GM12878 (cell line): Measurements from ENCODE around the gene ELL. TPM values are rescaled to one million over a fixed set of nuclear protein-coding genes. Genes with fewer than 3 reads are reported as not detected.

Source experiments
- BACH1 ChIP-seq: fragments of 450-650 bp; IDR thresholded peaks from 2 replicates; pipeline ENCODE4 v1.6.1; 2017; ENCODE audit warnings: mild to moderate bottlenecking, borderline replicate concordance
- EP300 ChIP-seq, 2 experiments: fragments of 150-350 bp in 1 of 2; IDR thresholded peaks; 2 replicates each; pipeline ENCODE4 v1.6.1; 2011 to 2012; ENCODE audit warnings: low read depth in 2 of 2, low read length in 2 of 2, borderline replicate concordance in 1 of 2, improper control_type of control experiment in 1 of 2, inconsistent platforms in 1 of 2; ENCODE audit not compliant: control insufficient read depth in 1 of 2
- HDGF ChIP-seq: fragments of 450-650 bp; IDR thresholded peaks from 2 replicates; pipeline ENCODE4 v1.6.1; 2016; ENCODE audit warnings: antibody characterized with exemption
- IKZF1 ChIP-seq: fragments of 450-650 bp; conservative IDR thresholded peaks from 2 replicates; pipeline ENCODE4 v1.6.1; 2017; ENCODE audit warnings: antibody characterized with exemption, mild to moderate bottlenecking
- IKZF2 ChIP-seq, 2 experiments: fragments of 450-650 bp; IDR thresholded peaks; 2 replicates each; pipeline ENCODE4 v1.6.1; 2017; ENCODE audit warnings: mild to moderate bottlenecking in 2 of 2, moderate library complexity in 2 of 2
- IRF3 ChIP-seq: fragments of 450-650 bp; IDR thresholded peaks from 2 replicates; pipeline ENCODE4 v1.6.1; 2014; ENCODE audit warnings: mild to moderate bottlenecking
- MXI1 ChIP-seq: fragments of 150-350 bp; IDR thresholded peaks from 2 replicates; pipeline ENCODE4 v1.6.1; 2011; ENCODE audit warnings: low read depth, mild to moderate bottlenecking, inconsistent platforms, low read length, improper control_type of control experiment
- RUNX3 ChIP-seq: IDR thresholded peaks from 2 replicates; pipeline ENCODE4 v1.6.1; 2012; ENCODE audit warnings: low read length, inconsistent platforms
- SKIL ChIP-seq: fragments of 450-650 bp; IDR thresholded peaks from 2 replicates; pipeline ENCODE4 v1.6.1; 2017; ENCODE audit warnings: mild to moderate bottlenecking, low read depth, inconsistent platforms; ENCODE audit not compliant: poor library complexity, severe bottlenecking
- SMAD1 ChIP-seq: fragments of 450-650 bp; IDR thresholded peaks from 2 replicates; pipeline ENCODE4 v1.6.1; 2018; ENCODE audit warnings: mild to moderate bottlenecking, low read depth; ENCODE audit not compliant: partially characterized antibody
- SMARCA5 ChIP-seq: fragments of 450-650 bp; IDR thresholded peaks from 2 replicates; pipeline ENCODE4 v1.6.1; 2017; ENCODE audit warnings: mild to moderate bottlenecking
- STAT3 ChIP-seq: IDR thresholded peaks from 2 replicates; pipeline ENCODE4 v1.6.1; 2011; ENCODE audit warnings: low read depth, low read length, improper control_type of control experiment
- TARDBP ChIP-seq: IDR thresholded peaks from 2 replicates; pipeline ENCODE4 v1.6.1; 2016; ENCODE audit warnings: borderline replicate concordance
- polyA plus RNA-seq, 11 experiments: library from polyadenylated mRNA; depleted of rRNA in 4 of 11; unstranded in 6 of 11; stranded (reverse) in 5 of 11; fragments of >200 nt; fragmentation: Nextera tagmentation in 4 of 11; fragmentation: Illumina TruSeq in 1 of 11; extraction: Ambion mirVana in 4 of 11; extraction: Trizol in 1 of 11; gene quantifications; 1 replicate in 1 of 11; 2 replicates in 10 of 11; pipeline versions ENCODE4 v1.2.1 to v1.2.3, GENCODE V29; 2011 to 2016; ENCODE audit warnings: inconsistent platforms in 2 of 11, missing spikeins in 2 of 11, low read depth in 1 of 11
- total RNA-seq, 4 experiments: library from RNA; depleted of rRNA in 3 of 4; stranded (reverse); fragments of >200 nt in 3 of 4; fragmentation: Illumina TruSeq in 1 of 4; extraction: Trizol in 1 of 4; gene quantifications; 2 replicates each; pipeline versions ENCODE4 v1.2.1 to v1.2.3, GENCODE V29; 2013 to 2021
- TF ChIP-seq, protein P1 (sequence below): fragments of 450-650 bp; IDR thresholded peaks from 2 replicates; pipeline ENCODE4 v1.6.1; 2017; ENCODE audit warnings: mild to moderate bottlenecking, moderate library complexity

Gene ELL
- total and polyA plus RNA-seq, 10 of the 15 experiments (the other 5 are each of a cell fraction or from before 2014, with no cell fraction given): 0.91 to 25.0 (median 9.1) TPM

GRCh38 chr19:18543814-18544475, 22.1 kb upstream of the ELL start (continued):
- TF ChIP-seq SKIL: peak; percentile 69
- TF ChIP-seq EP300 (IDR thresholded peaks at IDR 0.05; ENCODE audit: borderline replicate concordance in 1 of 2, control insufficient read depth in 1 of 2, low read depth in 2 of 2, low read length in 2 of 2): peak in 1 of 2 experiments; percentile 28; a peak in 1 of 4 replicates
- TF ChIP-seq TARDBP: no peak
- peak; percentile 50; the same call in 1 of the 2 replicates for TF ChIP-seq MXI1
- 0 out of 2 replicates have a peak, but pooled peaks have one; percentile 4 for TF ChIP-seq RUNX3
- TF ChIP-seq HDGF: peak; percentile 58; the same call in 1 of the 2 replicates
- TF ChIP-seq STAT3: 0 out of 2 replicates have a peak, but pooled peaks have one; percentile 40
- TF ChIP-seq, protein P1, sequence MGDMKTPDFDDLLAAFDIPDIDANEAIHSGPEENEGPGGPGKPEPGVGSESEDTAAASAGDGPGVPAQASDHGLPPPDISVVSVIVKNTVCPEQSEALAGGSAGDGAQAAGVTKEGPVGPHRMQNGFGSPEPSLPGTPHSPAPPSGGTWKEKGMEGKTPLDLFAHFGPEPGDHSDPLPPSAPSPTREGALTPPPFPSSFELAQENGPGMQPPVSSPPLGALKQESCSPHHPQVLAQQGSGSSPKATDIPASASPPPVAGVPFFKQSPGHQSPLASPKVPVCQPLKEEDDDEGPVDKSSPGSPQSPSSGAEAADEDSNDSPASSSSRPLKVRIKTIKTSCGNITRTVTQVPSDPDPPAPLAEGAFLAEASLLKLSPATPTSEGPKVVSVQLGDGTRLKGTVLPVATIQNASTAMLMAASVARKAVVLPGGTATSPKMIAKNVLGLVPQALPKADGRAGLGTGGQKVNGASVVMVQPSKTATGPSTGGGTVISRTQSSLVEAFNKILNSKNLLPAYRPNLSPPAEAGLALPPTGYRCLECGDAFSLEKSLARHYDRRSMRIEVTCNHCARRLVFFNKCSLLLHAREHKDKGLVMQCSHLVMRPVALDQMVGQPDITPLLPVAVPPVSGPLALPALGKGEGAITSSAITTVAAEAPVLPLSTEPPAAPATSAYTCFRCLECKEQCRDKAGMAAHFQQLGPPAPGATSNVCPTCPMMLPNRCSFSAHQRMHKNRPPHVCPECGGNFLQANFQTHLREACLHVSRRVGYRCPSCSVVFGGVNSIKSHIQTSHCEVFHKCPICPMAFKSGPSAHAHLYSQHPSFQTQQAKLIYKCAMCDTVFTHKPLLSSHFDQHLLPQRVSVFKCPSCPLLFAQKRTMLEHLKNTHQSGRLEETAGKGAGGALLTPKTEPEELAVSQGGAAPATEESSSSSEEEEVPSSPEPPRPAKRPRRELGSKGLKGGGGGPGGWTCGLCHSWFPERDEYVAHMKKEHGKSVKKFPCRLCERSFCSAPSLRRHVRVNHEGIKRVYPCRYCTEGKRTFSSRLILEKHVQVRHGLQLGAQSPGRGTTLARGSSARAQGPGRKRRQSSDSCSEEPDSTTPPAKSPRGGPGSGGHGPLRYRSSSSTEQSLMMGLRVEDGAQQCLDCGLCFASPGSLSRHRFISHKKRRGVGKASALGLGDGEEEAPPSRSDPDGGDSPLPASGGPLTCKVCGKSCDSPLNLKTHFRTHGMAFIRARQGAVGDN: peak; percentile 36; the same call in 1 of the 2 replicates
- TF ChIP-seq SMAD1: peak; percentile 33
- peak; percentile 60; the same call in 1 of the 2 replicates for TF ChIP-seq SMARCA5
- TF ChIP-seq BACH1: 0 out of 2 replicates have a peak, but pooled peaks have one; percentile 16
- TF ChIP-seq IKZF1: peak; percentile 33
- peak in 1 of 2 experiments; percentile 26; a peak in 2 of 4 replicates for TF ChIP-seq IKZF2 (IDR thresholded peaks at IDR 0.05)
- no peak for TF ChIP-seq IRF3
- TF ChIP-seq, all 136 proteins: peak for 36
